Stimulated activated CD8-positive, alpha-beta memory T cell treated with anti-CD3 and anti-CD28 coated beads, Interleukin-7, amount 100 ng/mL, for 1 hour (primary cell): ENCODE data around the gene PCDHGA2.
"Not testable (repeated sequence)": the region's sequence is repeated elsewhere in the genome, so short reads cannot be mapped to it uniquely, and the experiment has no call there.

ENCODE experiments used
- DNase-seq, 2 donors: peaks; one replicate each; pipeline ENCODE4 v3.0.0-alpha.2; 2020; ENCODE audit warnings: low read depth in 2 of 2

Gene PCDHGA2

DNA sequence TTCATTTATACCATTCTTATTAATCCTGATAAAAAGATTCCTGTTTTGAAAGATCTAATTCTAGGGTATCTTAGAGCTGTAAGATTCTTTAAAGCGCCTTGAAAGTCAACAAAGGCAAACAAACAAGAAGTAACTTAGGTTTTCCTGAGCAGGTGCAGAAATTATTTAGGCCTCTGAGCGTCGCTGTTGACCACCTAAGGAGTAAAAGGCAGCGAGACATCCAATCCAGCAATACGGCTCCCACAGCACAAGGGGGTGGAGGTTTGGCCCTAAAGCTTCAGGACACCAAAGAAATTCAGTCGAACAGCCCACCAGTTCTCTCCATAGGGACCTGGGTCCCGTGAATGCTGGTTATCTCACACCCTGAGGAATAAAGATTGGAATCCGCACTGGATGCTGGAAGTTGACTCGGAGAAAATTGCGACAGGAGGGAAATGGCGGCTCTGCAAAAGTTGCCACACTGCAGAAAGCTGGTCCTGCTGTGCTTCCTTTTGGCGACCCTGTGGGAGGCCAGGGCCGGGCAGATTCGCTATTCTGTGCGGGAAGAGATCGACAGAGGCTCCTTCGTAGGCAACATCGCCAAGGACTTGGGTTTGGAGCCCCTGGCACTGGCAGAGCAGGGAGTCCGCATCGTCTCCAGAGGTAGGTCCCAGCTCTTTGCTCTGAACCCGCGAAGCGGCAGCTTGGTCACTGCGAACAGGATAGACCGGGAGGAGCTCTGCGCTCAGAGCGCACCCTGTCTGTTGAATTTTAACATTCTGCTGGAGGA lies at the start of gene PCDHGA2:
PCDHGA2 (plus strand) TSS at position 223 of the 769 bp plus-strand sequence.
- DNase-seq, result no peak

DNA sequence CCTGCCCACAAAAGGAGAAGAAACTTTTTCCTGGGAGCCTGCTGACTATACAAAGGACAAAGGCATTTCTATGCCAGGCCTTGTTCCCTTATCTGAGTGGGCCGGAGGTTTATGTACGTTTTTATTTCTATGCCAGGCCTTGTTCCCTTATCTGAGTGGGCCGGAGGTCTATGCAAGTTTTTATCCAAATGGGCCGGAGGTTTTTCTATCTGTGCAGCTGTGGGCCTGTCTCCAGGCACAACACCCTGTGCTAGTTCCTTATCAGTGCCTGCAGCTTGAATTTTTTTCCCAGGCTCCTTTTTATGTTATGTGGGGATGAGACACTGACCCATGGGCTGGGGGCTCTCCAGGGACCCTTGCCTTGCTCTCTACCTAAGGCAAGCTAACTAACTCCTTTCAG lies 40.2 kb upstream of the PCDHGA2 start:
- no peak for DNase-seq

DNA sequence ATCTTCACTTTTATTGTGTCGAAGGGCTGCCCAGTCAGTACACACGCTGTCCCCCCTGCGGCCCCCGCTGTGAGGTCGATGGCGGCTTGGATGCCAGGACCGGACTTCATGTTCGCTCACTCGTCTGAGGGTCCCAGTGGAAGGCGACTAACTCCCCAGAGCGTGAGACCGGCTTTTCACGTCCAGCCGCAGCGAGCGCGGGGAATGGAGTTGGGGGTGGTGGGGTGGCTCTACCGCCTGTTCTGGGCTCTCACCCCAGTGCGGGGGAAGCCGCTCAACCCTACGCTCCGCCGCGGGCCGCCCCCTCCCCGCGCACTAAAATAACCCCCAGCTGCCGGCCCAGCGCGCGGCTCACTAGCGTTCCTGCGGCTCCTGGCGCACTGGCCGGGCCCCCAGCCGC lies 34.8 kb upstream of the PCDHGA2 start, which contains the start of gene SLC25A2:
SLC25A2 (minus strand) TSS at position 294 of the 400 bp plus-strand sequence; CDS start at position 110, 184 bp downstream.
- no peak for DNase-seq

DNA sequence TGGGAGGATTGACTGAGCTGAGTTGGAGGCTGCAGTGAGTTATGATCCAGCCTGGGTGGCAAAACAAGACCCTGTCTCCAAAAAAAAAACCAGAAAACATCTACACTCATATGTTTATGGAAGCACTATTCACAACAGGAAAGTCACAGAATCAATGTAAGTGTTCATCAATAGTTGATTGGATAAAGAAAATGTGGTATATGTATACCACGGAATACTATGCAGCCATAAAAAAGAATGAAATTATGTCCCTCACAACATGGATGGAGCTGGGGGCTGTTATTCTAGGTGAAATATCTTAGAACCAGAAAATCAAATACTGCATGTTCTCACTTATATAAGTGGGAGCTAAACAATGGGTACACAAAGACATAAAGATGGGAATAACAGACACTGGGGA lies 31.9 kb upstream of the PCDHGA2 start:
- no peak for DNase-seq

DNA sequence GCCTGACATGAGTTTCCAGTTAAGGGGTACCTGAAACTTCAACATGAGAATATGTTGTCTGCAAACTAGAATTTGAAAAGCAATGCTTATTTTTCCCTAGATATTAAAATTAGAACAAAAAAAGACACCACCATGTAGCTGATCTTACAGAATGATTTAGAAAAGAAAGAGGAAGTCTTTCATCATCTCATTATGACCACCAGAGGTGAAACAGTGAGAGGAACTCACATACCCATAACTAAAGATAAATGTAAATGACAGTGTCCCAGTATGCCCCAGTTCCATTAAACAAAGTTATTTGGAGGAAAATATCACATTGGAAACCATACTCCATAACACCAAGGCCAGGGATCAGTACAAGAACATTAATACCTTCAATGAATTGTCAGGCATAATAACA lies 24.8 kb upstream of the PCDHGA2 start:
- DNase-seq, result no peak

DNA sequence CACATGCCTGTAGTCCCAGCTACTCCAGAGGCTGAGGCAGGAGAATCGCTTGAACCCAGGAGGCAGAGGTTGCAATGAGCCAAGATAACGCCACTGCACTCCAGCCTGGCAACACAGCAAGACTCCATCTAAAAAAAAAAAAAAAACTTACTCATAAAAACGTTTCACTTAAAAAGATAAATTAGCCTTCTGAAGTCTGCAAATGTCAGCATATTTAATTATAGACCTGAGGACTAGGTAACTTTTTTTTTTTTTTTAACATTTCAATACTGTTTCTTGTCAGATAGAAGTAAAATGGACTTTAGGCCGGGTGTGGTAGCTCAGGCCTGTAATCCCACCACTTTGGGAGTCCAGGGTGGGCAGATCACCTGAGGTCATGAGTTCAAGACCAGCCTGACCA lies 21.6 kb upstream of the PCDHGA2 start:
- not testable (repeated sequence) for DNase-seq

DNA sequence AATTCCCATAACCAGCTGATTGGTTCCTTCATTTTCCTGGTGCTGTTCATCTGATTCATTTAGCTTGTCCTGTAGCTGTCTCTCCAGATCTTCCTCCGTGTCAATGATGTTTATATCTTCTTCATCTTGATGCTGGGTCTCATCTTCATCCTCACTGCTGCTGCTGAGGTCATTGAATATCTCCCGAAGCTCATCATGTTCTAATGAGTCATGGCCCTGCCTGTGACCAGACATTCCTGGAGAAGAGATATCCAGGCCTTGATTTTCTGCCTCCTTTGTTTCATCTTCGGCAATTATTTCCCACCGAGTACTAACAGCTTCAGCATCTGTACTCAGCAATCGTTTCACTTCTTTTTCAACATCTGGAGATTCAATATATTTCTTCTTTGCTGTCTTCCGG lies 19.4 kb upstream of the PCDHGA2 start:
- DNase-seq, result no peak

DNA sequence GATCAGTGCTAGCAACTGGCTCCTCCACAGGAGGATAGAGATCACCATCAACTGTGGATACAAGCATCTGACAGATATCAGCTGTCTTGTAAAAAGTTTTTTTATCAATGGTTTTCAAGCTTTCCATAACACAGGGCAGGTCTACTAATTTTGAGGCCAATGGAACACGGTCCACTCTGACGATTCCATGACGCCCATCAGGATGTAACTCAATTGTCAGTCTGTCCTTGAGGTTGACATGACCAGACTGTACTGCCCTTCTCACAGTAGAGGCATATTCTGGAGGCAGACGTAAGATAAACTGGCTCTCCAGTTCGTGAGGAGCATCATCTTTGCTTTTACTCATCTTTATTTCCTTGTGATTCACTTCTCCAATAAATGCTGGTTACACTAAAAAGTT lies 18.9 kb upstream of the PCDHGA2 start:
- no peak for DNase-seq

DNA sequence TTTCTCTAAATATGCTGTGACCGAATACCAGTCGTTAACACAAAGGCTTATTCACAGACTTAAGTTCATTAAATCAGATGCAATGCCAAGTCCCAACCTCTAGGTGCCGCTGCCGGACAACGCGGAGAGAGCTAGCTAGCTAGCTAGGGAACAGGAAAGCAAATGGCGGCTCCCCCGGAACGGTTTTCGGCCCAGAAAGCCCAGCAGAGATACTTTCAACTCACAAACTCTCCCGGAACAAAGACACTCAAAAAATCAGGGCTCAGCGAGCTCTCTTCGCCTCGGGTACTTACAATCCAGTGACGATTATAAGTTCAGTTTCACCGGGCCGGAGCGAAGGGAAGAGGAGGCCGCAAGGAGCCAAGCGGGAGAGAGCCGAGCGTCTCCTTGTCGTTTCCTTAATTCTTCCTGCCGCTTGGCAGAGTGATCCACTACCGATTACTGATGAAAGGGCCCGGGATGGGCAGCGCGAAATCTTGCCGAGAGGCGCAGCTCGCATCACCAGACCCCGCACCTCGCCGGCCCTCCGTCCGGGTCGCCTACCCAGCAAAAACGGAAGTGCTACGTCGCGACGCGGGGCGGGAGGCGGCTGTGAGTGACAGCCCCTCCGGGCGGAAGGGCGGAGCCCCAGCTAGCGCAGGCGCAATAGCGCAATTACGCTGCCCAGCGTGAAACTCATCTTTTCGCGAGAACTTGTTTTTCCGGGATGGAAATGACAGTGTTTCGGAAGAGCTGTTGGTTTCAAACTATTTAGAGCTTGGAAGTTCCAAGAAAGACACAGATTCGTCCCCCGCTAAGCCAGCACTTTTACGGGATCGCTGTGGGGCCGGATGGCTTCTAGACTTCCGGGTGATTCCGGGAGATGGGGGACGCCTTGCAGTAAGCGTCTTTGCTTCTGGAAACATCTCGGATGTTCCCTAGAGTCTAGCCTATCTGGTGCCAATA lies 18.1 kb upstream of the PCDHGA2 start, which contains the start of gene TAF7:
TAF7 (minus strand) TSS at position 560 of the 945 bp plus-strand sequence. CDS start 740 bp downstream, outside the sequence.
- peak; percentile 83 for DNase-seq

DNA sequence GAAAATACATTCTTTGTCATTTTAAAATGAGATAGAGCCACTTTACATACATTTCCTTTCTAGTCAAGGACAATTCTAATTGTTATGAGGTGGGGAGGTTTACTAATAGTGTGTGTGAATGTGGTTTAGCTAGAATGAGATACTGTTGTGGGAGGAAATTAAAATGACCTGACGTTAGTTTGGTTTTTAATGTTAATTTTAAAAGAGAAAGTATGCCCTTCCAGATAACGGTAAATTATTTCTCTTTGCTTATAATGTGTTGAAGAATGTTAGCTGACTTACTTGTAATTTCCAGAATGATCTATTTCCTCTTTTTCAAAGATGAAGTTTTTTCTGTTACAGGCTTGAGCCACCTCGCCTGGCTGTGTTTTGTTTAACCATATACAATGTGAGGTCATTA lies 16.3 kb upstream of the PCDHGA2 start:
- no peak for DNase-seq

DNA sequence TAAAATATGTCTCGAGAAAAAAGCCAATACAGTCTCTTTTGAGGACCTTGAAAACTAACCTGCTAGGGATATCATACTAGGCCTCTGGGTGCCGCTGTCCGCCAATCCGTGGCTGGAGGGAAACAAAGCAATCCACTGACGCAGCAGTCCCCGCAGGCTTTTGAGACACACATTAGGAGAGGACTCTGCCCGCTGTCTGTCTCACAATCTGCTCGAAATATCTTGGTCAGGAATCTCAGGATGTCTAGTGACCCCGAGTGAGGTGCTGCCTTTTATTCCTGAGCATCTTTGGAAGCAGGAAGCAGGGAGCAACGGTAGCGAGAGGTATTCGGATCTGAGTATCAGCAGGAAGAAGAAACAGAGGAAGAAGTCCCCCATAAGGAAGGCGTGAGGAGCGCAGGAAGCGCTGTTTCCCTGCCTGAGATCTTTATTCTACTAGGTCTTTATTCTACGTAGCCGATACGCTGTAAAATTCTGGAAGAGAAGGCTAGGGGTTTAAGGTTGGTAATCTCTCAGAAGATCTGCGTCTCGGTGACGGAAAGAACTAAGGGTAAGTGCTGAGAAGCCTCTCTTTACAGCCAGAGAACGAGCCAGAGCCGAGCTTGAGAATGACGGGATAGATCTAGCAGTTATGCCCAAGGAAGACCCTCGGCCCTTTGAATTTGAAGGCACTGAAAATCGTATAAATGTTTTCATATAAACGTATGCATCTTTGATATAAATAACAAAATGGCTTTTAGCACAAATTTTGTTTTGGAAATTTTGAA lies 12.3 kb upstream of the PCDHGA2 start:
- peak; percentile 20 to 45 for DNase-seq

DNA sequence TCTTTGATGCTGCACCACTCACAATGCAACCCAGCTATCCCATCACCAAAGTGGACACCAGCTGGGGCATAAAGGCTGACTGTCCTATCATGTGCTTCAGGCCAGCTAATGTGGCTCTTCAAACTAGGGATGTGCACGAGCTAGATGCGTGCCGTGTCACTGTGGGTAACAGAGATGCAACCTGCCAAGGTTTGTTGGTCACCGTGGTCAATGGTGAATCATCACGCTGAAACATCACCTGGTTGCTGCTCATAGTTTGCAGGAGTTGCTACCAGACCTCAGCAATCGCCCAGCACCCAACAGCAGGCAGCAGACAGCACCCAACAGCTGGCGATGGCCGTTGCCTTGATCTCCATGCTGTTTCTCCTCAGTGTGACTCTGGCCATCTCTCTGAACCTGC lies 10.3 kb upstream of the PCDHGA2 start:
- DNase-seq, result no peak

DNA sequence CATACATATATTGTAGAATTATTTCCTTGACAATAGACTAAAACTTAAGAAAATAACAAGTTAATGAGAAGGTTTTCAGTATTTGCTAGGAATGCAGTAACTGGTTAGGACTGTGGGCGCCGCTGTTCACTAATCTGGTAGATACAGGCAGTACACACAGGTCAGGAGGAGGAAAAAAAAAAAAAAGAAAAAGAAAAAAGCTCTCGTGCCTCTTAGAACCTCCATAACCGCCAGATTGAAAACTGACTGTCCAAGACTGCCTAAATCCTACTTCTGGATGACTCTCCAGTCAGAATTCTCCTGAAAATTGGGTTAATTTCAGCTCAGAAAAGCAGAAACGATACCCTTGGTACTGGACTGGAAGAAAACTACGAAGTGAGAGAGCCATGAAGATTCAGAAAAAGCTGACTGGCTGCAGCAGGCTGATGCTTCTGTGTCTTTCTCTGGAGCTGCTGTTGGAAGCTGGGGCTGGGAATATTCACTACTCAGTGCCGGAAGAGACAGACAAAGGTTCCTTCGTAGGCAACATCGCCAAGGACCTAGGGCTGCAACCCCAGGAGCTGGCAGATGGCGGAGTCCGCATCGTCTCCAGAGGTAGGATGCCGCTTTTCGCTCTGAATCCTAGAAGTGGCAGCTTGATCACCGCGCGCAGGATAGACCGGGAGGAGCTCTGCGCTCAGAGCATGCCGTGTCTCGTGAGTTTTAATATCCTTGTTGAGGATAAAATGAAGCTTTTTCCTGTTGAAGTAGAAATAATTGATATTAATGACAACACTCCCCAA lies 8.1 kb upstream of the PCDHGA2 start, which contains the start of gene PCDHGA1:
PCDHGA1 (plus strand) TSS at position 216 of the 782 bp plus-strand sequence.
- no peak for DNase-seq

DNA sequence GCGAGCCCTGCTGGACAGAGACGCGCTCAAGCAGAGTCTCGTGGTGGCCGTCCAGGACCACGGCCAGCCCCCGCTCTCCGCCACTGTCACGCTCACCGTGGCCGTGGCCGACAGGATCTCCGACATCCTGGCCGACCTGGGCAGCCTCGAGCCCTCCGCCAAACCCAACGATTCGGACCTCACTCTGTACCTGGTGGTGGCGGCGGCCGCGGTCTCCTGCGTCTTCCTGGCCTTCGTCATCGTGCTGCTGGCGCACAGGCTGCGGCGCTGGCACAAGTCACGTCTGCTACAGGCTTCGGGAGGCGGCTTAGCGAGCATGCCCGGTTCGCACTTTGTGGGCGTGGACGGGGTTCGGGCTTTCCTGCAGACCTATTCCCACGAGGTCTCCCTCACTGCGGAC lies 6.0 kb upstream of the PCDHGA2 start:
- DNase-seq, result not testable (repeated sequence)

DNA sequence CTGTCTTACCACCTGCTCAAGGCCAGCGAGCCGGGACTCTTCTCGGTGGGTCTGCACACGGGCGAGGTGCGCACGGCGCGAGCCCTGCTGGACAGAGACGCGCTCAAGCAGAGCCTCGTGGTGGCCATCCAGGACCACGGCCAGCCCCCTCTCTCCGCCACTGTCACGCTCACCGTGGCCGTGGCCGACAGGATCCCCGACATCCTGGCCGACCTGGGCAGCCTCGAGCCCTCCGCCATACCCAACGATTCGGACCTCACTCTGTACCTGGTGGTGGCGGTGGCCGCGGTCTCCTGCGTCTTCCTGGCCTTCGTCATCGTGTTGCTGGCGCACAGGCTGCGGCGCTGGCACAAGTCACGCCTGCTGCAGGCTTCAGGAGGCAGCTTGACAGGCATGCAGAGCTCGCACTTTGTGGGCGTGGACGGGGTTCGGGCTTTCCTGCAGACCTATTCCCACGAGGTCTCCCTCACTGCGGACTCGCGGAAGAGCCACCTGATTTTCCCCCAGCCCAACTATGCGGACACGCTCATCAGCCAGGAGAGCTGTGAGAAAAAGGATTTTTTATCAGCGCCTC lies 2.3 kb downstream of the PCDHGA2 start:
- DNase-seq, result not testable (repeated sequence)

DNA sequence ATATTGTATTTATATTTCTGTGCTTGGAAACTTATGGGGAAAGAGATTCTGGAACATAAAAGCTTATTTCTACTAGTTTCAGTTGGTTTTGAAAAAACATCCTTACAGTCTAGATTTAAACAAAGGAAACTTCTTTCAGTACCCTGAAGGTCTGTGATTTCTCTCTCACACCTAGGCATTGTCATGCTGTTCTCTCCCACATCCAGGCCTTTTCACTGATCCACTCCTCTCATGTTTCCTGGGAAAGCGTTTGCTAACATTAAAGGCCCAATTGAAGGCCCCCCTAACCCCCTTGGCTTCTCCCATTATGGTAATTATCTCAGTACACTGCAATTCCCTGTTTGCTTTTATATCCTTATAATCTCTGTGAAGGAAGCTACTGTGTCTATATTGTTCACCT lies 4.2 kb downstream of the PCDHGA2 start:
- no peak for DNase-seq

DNA sequence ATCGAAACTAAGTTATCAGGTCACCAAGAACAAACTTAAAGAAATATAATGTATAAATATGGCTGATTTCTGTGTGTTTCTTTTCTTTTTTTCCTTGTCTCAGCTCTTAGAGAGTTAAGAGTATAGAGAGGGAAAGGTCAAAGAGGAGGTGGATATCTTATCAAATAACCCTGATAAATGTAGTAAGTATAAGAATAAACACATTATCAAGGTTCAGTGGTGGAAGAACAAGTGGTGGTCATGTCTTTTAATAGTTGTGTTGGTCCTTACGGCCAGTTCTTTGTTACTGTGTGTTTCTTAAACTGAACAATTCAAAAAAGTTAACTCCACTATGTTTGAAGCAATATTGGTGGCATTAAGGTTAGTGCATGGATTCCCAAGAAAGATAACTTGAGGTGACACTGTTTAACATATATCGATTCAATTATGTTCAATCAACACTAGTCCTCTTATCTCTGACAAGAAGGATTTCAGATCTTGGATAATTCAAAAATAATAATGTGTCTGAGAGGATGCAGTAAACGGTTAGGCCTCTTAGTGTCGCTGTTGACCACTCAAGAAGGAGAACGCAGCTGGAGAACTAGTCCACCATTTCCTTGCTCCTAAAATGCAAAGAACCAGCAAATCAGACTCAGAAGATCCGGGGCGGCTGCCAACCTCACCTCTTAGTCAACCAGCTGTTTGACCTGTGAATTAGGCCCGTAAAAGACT lies 4.8 kb downstream of the PCDHGA2 start, which contains the start of gene PCDHGA3:
PCDHGA3 (plus strand) TSS at position 588 of the 711 bp plus-strand sequence. CDS start 205 bp downstream, outside the sequence.
- no peak for DNase-seq

DNA sequence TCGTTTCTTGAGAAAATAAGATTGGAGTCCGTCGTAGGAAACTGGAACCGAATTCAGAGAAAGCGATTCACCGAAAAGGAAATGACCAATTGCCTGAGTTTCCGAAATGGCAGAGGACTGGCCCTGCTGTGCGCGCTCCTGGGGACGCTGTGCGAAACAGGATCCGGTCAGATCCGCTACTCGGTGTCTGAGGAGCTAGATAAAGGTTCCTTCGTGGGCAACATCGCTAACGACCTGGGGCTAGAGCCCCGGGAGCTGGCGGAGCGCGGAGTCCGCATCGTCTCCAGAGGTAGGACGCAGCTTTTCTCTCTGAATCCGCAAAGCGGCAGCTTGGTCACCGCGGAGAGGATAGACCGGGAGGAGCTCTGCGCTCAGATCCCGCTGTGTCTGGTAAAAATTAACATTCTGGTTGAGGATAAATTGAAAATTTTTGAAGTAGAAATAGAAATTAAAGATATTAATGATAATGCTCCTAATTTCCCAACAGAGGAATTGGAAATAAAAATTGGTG lies 5.4 kb downstream of the PCDHGA2 start:
- DNase-seq, result no peak

DNA sequence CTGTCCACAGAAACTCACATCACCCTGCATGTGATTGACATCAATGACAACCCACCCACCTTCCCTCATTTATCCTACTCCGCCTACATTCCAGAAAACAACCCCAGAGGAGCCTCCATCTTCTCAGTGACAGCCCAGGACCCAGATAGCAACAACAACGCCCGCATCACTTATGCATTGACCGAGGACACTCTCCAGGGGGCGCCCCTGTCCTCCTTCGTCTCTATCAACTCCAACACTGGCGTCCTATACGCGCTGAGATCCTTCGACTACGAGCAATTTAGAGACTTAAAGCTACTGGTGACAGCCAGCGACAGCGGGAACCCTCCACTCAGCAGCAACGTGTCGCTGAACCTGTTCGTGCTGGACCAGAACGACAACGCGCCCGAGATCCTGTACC lies 6.8 kb downstream of the PCDHGA2 start:
- DNase-seq, result no peak
